Measurements from ENCODE around the gene ZNF773. TPM values are rescaled to one million over a fixed set of nuclear protein-coding genes. Genes with fewer than 3 reads are reported as not detected.
"Not testable (repeated sequence)": the region's sequence is repeated elsewhere in the genome, so short reads cannot be mapped to it uniquely, and the experiment has no call there.

The ZNF773 gene
- 34.7 TPM for total RNA-seq

- peak; percentile 98 for DNase-seq
Observed at GRCh38 chr19:57499680-57500395, at the start of gene ZNF773. Gene ZNF773 (plus strand): TSS chr19:57499938. CDS start chr19:57500081, 143 bp downstream.

- DNase-seq, result no peak
Observed at GRCh38 chr19:57452307-57452706, 47.4 kb upstream of the ZNF773 start.

- no peak for DNase-seq
Observed at GRCh38 chr19:57465680-57466381, 33.9 kb upstream of the ZNF773 start.

- no peak for DNase-seq
Observed at GRCh38 chr19:57466489-57466888, 33.2 kb upstream of the ZNF773 start.

- DNase-seq, result no peak
Observed at GRCh38 chr19:57473646-57474045, 26.1 kb upstream of the ZNF773 start.

- DNase-seq, result peak; percentile 98
Observed at GRCh38 chr19:57477191-57478008, 22.3 kb upstream of the ZNF773 start, which contains the start of gene ZNF772. Gene ZNF772 (minus strand): TSS chr19:57477566. CDS start chr19:57477309, 257 bp downstream.

GRCh38 chr19:57487477-57488298 lies 12.1 kb upstream of the ZNF773 start, which contains the start of gene ZNF419:
Gene ZNF419 (plus strand): TSS chr19:57487750. CDS start chr19:57487951, 201 bp downstream.
- DNase-seq, result peak; percentile 96

- not testable (repeated sequence) for DNase-seq
Observed at GRCh38 chr19:57488299-57488644, 11.5 kb upstream of the ZNF773 start.

- not testable (repeated sequence) for DNase-seq
Observed at GRCh38 chr19:57499332-57499679, 432 bp upstream of the ZNF773 start.

GRCh38 chr19:57500400-57500799 lies 662 bp downstream of the ZNF773 start:
- peak; percentile 4 for DNase-seq

- DNase-seq, result no peak
Observed at GRCh38 chr19:57506163-57506562, 6.4 kb downstream of the ZNF773 start.

GRCh38 chr19:57511484-57511883 lies 11.7 kb downstream of the ZNF773 start:
- DNase-seq, result no peak

GRCh38 chr19:57512845-57513244 lies 13.1 kb downstream of the ZNF773 start:
- DNase-seq, result no peak

- no peak for DNase-seq
Observed at GRCh38 chr19:57515255-57515654, 15.5 kb downstream of the ZNF773 start.

GRCh38 chr19:57518021-57518420 lies 18.3 kb downstream of the ZNF773 start:
- DNase-seq, result not testable (repeated sequence)

- peak; percentile 96 for DNase-seq
Observed at GRCh38 chr19:57527136-57527881, 27.6 kb downstream of the ZNF773 start, which contains the start of gene ZNF549. Gene ZNF549 (plus strand): TSS chr19:57527356. CDS start chr19:57527574, 218 bp downstream.

- no peak for DNase-seq
Observed at GRCh38 chr19:57537953-57538547, 38.3 kb downstream of the ZNF773 start.

- DNase-seq, result no peak
Observed at GRCh38 chr19:57546513-57546912, 46.8 kb downstream of the ZNF773 start.

GRCh38 chr19:57552432-57552831 lies 52.7 kb downstream of the ZNF773 start:
- no peak for DNase-seq

- no peak for DNase-seq
Observed at GRCh38 chr19:57557659-57558058, 57.9 kb downstream of the ZNF773 start.

Data from tongue (tissue), 2 donors.